ENCODE results near the gene MCAM.

DNA sequence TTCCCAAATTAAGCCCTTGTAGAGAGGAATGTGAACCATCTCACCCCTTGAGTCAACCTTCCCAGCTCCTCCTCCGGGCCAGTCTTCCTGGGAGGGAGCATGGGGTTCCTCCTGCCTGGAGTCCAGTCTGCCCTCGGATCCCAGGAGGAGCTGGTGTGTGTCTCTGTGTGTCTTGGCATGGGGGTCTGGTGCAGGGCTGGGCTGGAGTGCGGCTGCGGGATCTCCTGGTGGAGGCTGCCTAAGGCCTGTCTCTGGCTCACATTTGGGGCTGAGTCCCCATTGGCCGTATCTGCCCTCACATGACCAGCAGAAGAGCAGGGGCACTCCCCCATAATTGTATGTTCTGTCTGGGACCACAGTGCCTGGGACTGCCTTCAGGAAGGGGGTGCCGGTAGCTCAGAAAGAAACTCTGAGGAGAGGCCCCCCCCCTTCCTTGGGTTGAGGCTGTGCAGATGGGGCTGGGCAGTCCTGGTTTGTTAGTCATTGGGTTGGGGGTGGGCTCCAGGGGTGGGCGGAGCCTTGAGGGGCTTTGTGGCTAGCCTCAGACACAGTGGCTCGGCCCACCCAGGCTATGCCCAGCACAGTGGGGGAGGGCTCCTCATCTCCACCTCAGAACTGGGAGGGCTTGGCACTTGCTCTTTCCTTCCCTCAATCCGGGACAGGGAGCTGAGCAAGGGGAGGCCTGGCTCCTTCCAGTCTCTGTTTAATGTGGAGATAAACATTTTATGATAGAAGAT lies 20.8 kb upstream of the MCAM start:
- no peak for TF ChIP-seq YY1 (IDR thresholded peaks at IDR 0.05; ENCODE audit: insufficient read depth, insufficient read length)
- no peak for TF ChIP-seq ZNF274 (IDR thresholded peaks at IDR 0.05; ENCODE audit: low read depth, low read length)
- no peak for TF ChIP-seq SUZ12 (IDR thresholded peaks at IDR 0.05; ENCODE audit: extremely low read depth, insufficient read depth, insufficient read length)
